ENCODE measurements around the gene FARP1. TPM values are rescaled to one million over a fixed set of nuclear protein-coding genes. Genes with fewer than 3 reads are reported as not detected.

FARP1 gene
- total and polyA plus RNA-seq, 4 experiments from 2014 or later: 0.26 to 1.5 (median 0.42) TPM; not detected in 1

GRCh38 chr13:98490866-98491265 is 348.0 kb downstream of the FARP1 start:
- peaks cover 65 to 91% (median 78%) of the 10 kb centered on the region in 4 donors for H3K4me1 Mint-ChIP-seq
- POLR2A ChIA-PET (ENCODE audit: partially characterized antibody): no interaction called here
- Histone ChIP-seq H3K4me1 (ENCODE audit: insufficient read depth, low read length) (peaks cover 81% of the 10 kb centered on the region), H3K27me3 (ENCODE audit: insufficient read depth, low read length) (no peaks in the 10 kb centered on the region), H3K36me3 (ENCODE audit: insufficient read depth, low read length) (no peaks in the 10 kb centered on the region), H3K4me3 (ENCODE audit: low read length in 2 of 2) (no peak overlapping the region), H3K27ac (ENCODE audit: low read depth, low read length) (no peak overlapping the region), H3K9me3 (ENCODE audit: control insufficient read depth in 1 of 2, low read length in 2 of 2) (no peaks in the 10 kb centered on the region)
- CTCF ChIA-PET (ENCODE audit: partially characterized antibody): interaction anchor here (0.7 to 0.8 kb wide), 2 partner anchors 15 to 26 kb away, joined by 3 read pairs; no protein-coding TSS in a partner anchor
- no peaks in the 10 kb centered on the region for H3K27me3 Mint-ChIP-seq
- peaks cover 12 to 32% of the 10 kb centered on the region in 2 donors for H3K36me3 Mint-ChIP-seq
- intact Hi-C loops (cut with micrococcal nuclease): no loop called here
- peak overlapping the region in 6 of 7 donors; percentile 26 to 86 (median 59) for H3K27ac Mint-ChIP-seq
- H3K4me3 Mint-ChIP-seq: peak overlapping the region in 2 of 8 donors; percentile 27 to 39
- H3K9me3 Mint-ChIP-seq: peaks cover 0 to 1% (median 0%) of the 10 kb centered on the region in 8 donors
- DNase-seq: no peak

- no peaks in the 10 kb centered on the region for H3K9me3 ChIP-seq (ENCODE audit: control insufficient read depth in 1 of 2, low read length in 2 of 2)
- no peak for DNase-seq
- no peak overlapping the region for H3K27ac ChIP-seq (ENCODE audit: low read depth, low read length)
- CTCF ChIA-PET (ENCODE audit: partially characterized antibody): no interaction called here
- H3K4me1 ChIP-seq (ENCODE audit: insufficient read depth, low read length): peaks cover 78% of the 10 kb centered on the region
- peaks cover 0 to 1% (median 0%) of the 10 kb centered on the region in 8 donors for H3K9me3 Mint-ChIP-seq
- peak overlapping the region in 6 of 7 donors; percentile 19 to 83 (median 67) for H3K27ac Mint-ChIP-seq
- no peaks in the 10 kb centered on the region for H3K27me3 ChIP-seq (ENCODE audit: insufficient read depth, low read length)
- intact Hi-C loops (cut with micrococcal nuclease): no loop called here
- H3K4me3 ChIP-seq (ENCODE audit: low read length in 2 of 2): no peak overlapping the region
- H3K4me1 Mint-ChIP-seq: peaks cover 67 to 91% (median 77%) of the 10 kb centered on the region in 4 donors
- no peaks in the 10 kb centered on the region for H3K27me3 Mint-ChIP-seq
- no peak overlapping the region for H3K4me3 Mint-ChIP-seq
- POLR2A ChIA-PET (ENCODE audit: partially characterized antibody): interaction anchor here (0.6 to 1.2 kb wide), 2 partner anchors 16 to 36 kb away, joined by 3 read pairs; no protein-coding TSS in a partner anchor
- H3K36me3 ChIP-seq (ENCODE audit: insufficient read depth, low read length): no peaks in the 10 kb centered on the region
- H3K36me3 Mint-ChIP-seq: peaks cover 17 to 41% of the 10 kb centered on the region in 2 donors
Observed at GRCh38 chr13:98492335-98493041, 349.6 kb downstream of the FARP1 start.

GRCh38 chr13:98493042-98493712 is 350.3 kb downstream of the FARP1 start:
- intact Hi-C loops (cut with micrococcal nuclease): no loop called here
- Mint-ChIP-seq H3K36me3 (peaks cover 24 to 48% of the 10 kb centered on the region in 2 donors), H3K27ac (peak overlapping the region in 4 of 7 donors; percentile 19 to 68 (median 34)), H3K9me3 (peaks cover 0 to 1% (median 0%) of the 10 kb centered on the region in 8 donors), H3K4me1 (peaks cover 68 to 91% (median 77%) of the 10 kb centered on the region in 4 donors), H3K4me3 (no peak overlapping the region), H3K27me3 (no peaks in the 10 kb centered on the region)
- DNase-seq: no peak
- Histone ChIP-seq H3K4me1 (ENCODE audit: insufficient read depth, low read length) (peaks cover 71% of the 10 kb centered on the region), H3K27me3 (ENCODE audit: insufficient read depth, low read length) (no peaks in the 10 kb centered on the region), H3K27ac (ENCODE audit: low read depth, low read length) (no peak overlapping the region), H3K4me3 (ENCODE audit: low read length in 2 of 2) (no peak overlapping the region), H3K9me3 (ENCODE audit: control insufficient read depth in 1 of 2, low read length in 2 of 2) (no peaks in the 10 kb centered on the region), H3K36me3 (ENCODE audit: insufficient read depth, low read length) (peaks cover 1% of the 10 kb centered on the region)
- ChIA-PET CTCF (ENCODE audit: partially characterized antibody) (interaction anchor here (0.7 kb wide), 1 partner anchor 269 kb away, joined by 3 read pairs; no protein-coding TSS in a partner anchor), POLR2A (ENCODE audit: partially characterized antibody) (no interaction called here)

GRCh38 chr13:98494769-98495168 is 351.9 kb downstream of the FARP1 start:
- Histone ChIP-seq H3K4me1 (ENCODE audit: insufficient read depth, low read length) (peaks cover 64% of the 10 kb centered on the region), H3K27me3 (ENCODE audit: insufficient read depth, low read length) (no peaks in the 10 kb centered on the region), H3K4me3 (ENCODE audit: low read length in 2 of 2) (no peak overlapping the region), H3K36me3 (ENCODE audit: insufficient read depth, low read length) (peaks cover 9% of the 10 kb centered on the region), H3K9me3 (ENCODE audit: control insufficient read depth in 1 of 2, low read length in 2 of 2) (no peaks in the 10 kb centered on the region), H3K27ac (ENCODE audit: low read depth, low read length) (no peak overlapping the region)
- H3K27ac Mint-ChIP-seq: peak overlapping the region in 4 of 7 donors; percentile 22 to 83 (median 42)
- H3K9me3 Mint-ChIP-seq: peaks cover 0 to under 1% (median 0%) of the 10 kb centered on the region in 8 donors
- no peaks in the 10 kb centered on the region for H3K27me3 Mint-ChIP-seq
- H3K36me3 Mint-ChIP-seq: peaks cover 26 to 54% of the 10 kb centered on the region in 2 donors
- H3K4me1 Mint-ChIP-seq: peaks cover 62 to 91% (median 66%) of the 10 kb centered on the region in 4 donors
- ChIA-PET CTCF (ENCODE audit: partially characterized antibody) (interaction anchor here (1.1 kb wide), 1 partner anchor 49 kb away, joined by 3 read pairs; no protein-coding TSS in a partner anchor), POLR2A (ENCODE audit: partially characterized antibody) (interaction anchor here (0.9 kb wide), 1 partner anchor 10 kb away, joined by 4 read pairs; no protein-coding TSS in a partner anchor)
- intact Hi-C loops (cut with micrococcal nuclease): no loop called here
- no peak for DNase-seq
- peak overlapping the region in 1 of 8 donors; percentile 59 for H3K4me3 Mint-ChIP-seq

- ChIA-PET POLR2A (ENCODE audit: partially characterized antibody) (interaction anchor here (0.7 kb wide), 1 partner anchor 11 kb away, joined by 3 read pairs; no protein-coding TSS in a partner anchor), CTCF (ENCODE audit: partially characterized antibody) (interaction anchor here (2.2 kb wide), 1 partner anchor 158 kb away, joined by 6 read pairs; no protein-coding TSS in a partner anchor)
- H3K27ac ChIP-seq (ENCODE audit: low read depth, low read length): no peak overlapping the region
Observed at GRCh38 chr13:98495627-98496478, 353.0 kb downstream of the FARP1 start.

GRCh38 chr13:98496479-98496791 is 353.5 kb downstream of the FARP1 start:
- intact Hi-C loops (cut with micrococcal nuclease): no loop called here
- H3K27ac Mint-ChIP-seq: peak overlapping the region in 4 of 7 donors; percentile 50 to 77 (median 65)
- H3K36me3 Mint-ChIP-seq: peaks cover 22 to 54% of the 10 kb centered on the region in 2 donors
- H3K27me3 Mint-ChIP-seq: no peaks in the 10 kb centered on the region
- H3K4me3 Mint-ChIP-seq: no peak overlapping the region
- Histone ChIP-seq H3K36me3 (ENCODE audit: insufficient read depth, low read length) (peaks cover 9% of the 10 kb centered on the region), H3K4me3 (ENCODE audit: low read length in 2 of 2) (no peak overlapping the region), H3K27ac (ENCODE audit: low read depth, low read length) (no peak overlapping the region), H3K27me3 (ENCODE audit: insufficient read depth, low read length) (no peaks in the 10 kb centered on the region), H3K9me3 (ENCODE audit: control insufficient read depth in 1 of 2, low read length in 2 of 2) (no peaks in the 10 kb centered on the region), H3K4me1 (ENCODE audit: insufficient read depth, low read length) (peaks cover 51% of the 10 kb centered on the region)
- no peak for DNase-seq
- POLR2A ChIA-PET (ENCODE audit: partially characterized antibody): no interaction called here
- peaks cover 57 to 89% (median 63%) of the 10 kb centered on the region in 4 donors for H3K4me1 Mint-ChIP-seq
- H3K9me3 Mint-ChIP-seq: no peaks in the 10 kb centered on the region
- CTCF ChIA-PET (ENCODE audit: partially characterized antibody): interaction anchor here (2.2 kb wide), 1 partner anchor 157 kb away, joined by 6 read pairs; no protein-coding TSS in a partner anchor

More at GRCh38 chr13:98495627-98496478, 353.0 kb downstream of the FARP1 start:
- Mint-ChIP-seq H3K4me3 (no peak overlapping the region), H3K27ac (peak overlapping the region in 6 of 7 donors; percentile 16 to 76 (median 68)), H3K9me3 (no peaks in the 10 kb centered on the region), H3K27me3 (no peaks in the 10 kb centered on the region), H3K4me1 (peaks cover 59 to 91% (median 66%) of the 10 kb centered on the region in 4 donors), H3K36me3 (peaks cover 26 to 58% of the 10 kb centered on the region in 2 donors)
- DNase-seq: no peak
- no peaks in the 10 kb centered on the region for H3K27me3 ChIP-seq (ENCODE audit: insufficient read depth, low read length)
- H3K4me3 ChIP-seq (ENCODE audit: low read length in 2 of 2): no peak overlapping the region
- peaks cover 53% of the 10 kb centered on the region for H3K4me1 ChIP-seq (ENCODE audit: insufficient read depth, low read length)
- intact Hi-C loops (cut with micrococcal nuclease): no loop called here
- H3K36me3 ChIP-seq (ENCODE audit: insufficient read depth, low read length): peaks cover 9% of the 10 kb centered on the region
- H3K9me3 ChIP-seq (ENCODE audit: control insufficient read depth in 1 of 2, low read length in 2 of 2): no peaks in the 10 kb centered on the region
